Testis (tissue), 2 donors: ENCODE data around the gene PEX7.

Experiments
- POLR2A ChIP-seq: fragments of 450-650 bp; IDR thresholded peaks from one replicate; pipeline ENCODE4 v1.6.1; 2017; ENCODE audit warnings: antibody characterized with exemption, mild to moderate bottlenecking, moderate library complexity
- TF ChIP-seq, protein P1 (sequence below), 3 experiments: fragments of 450-650 bp in 2 of 3; fragments of 200-600 bp in 1 of 3; sonication (generic) in 1 of 3; IDR thresholded peaks; one replicate each; pipeline ENCODE4 v1.5.1; 2016 to 2019; ENCODE audit warnings: antibody characterized with exemption in 3 of 3, mild to moderate bottlenecking in 2 of 3, moderate library complexity in 1 of 3

DNA sequence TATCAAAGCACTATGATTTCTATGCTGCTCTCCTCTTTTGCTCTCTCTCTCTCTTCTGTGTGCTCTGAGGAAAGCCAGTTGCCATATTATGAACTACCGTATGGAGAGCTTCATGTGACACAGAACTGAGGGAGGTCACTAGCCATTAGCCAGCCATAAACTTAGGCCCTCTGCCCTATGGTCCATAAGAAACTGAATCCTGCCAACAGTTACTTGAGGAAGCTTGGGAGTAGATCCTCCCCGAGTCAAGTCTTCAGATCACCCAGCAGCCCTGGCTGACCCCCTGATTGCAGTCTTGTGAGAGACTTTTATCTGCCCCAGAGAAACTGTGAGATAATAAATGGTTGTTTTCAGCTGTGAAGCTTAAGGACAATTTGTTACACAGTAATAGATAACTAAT lies 5.7 kb upstream of the PEX7 start:
- TF ChIP-seq, protein P1, sequence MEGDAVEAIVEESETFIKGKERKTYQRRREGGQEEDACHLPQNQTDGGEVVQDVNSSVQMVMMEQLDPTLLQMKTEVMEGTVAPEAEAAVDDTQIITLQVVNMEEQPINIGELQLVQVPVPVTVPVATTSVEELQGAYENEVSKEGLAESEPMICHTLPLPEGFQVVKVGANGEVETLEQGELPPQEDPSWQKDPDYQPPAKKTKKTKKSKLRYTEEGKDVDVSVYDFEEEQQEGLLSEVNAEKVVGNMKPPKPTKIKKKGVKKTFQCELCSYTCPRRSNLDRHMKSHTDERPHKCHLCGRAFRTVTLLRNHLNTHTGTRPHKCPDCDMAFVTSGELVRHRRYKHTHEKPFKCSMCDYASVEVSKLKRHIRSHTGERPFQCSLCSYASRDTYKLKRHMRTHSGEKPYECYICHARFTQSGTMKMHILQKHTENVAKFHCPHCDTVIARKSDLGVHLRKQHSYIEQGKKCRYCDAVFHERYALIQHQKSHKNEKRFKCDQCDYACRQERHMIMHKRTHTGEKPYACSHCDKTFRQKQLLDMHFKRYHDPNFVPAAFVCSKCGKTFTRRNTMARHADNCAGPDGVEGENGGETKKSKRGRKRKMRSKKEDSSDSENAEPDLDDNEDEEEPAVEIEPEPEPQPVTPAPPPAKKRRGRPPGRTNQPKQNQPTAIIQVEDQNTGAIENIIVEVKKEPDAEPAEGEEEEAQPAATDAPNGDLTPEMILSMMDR (IDR thresholded peaks at IDR 0.05): no peak
- no peak for TF ChIP-seq POLR2A
